Measurements from ENCODE around the gene CYP27B1. TPM values are rescaled to one million over a fixed set of nuclear protein-coding genes. Genes with fewer than 3 reads are reported as not detected.

The CYP27B1 gene
- total RNA-seq, 1 donor from 2014 or later, result 2.4 TPM

DNA sequence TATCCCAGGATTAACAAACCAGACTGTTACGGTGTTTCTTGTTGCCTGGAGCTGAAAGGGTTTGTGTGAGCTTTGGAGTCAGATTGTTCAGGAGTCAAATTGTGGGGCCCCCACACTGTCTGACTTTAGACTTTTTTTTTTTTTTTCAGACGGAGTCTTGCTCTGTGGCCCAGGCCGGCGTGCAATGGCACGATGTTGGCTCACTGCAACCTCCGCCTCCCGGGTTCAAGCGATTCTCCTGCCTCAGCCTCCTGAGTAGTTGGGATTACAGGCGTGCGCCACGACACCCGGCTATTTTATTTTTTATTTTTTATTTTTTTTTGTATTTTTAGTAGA, 16.6 kb upstream of the CYP27B1 start:
- ChIA-PET CTCF (interaction anchor here (0.6 to 2.7 kb wide), 9 partner anchors 10 to 303 kb away, joined by 3 to 16 read pairs (median 4); partner anchors contain the start of gene TSPAN31), POLR2A (interaction anchor here (1.0 to 2.4 kb wide), 4 partner anchors 13 to 113 kb away, joined by 3 to 11 read pairs (median 4); no protein-coding TSS in a partner anchor)
- H3K4me3 Mint-ChIP-seq, result peak overlapping the region; percentile 99
- DNase-seq (no peak), ATAC-seq (ENCODE audit: low read depth) (no peak)
- intact Hi-C loops (cut with micrococcal nuclease), result loop anchor here (2.0 kb wide), 2 partner anchors 19 to 61 kb away; no protein-coding TSS in a partner anchor
- peaks cover 38% of the 10 kb centered on the region for H3K36me3 Mint-ChIP-seq (ENCODE audit: low read depth)
- H3K9me3 Mint-ChIP-seq, result no peaks in the 10 kb centered on the region
- peaks cover 22% of the 10 kb centered on the region for H3K4me1 Mint-ChIP-seq
- no peaks in the 10 kb centered on the region for H3K27me3 Mint-ChIP-seq
- H3K27ac Mint-ChIP-seq, result no peak overlapping the region
- TF ChIP-seq, protein P1, sequence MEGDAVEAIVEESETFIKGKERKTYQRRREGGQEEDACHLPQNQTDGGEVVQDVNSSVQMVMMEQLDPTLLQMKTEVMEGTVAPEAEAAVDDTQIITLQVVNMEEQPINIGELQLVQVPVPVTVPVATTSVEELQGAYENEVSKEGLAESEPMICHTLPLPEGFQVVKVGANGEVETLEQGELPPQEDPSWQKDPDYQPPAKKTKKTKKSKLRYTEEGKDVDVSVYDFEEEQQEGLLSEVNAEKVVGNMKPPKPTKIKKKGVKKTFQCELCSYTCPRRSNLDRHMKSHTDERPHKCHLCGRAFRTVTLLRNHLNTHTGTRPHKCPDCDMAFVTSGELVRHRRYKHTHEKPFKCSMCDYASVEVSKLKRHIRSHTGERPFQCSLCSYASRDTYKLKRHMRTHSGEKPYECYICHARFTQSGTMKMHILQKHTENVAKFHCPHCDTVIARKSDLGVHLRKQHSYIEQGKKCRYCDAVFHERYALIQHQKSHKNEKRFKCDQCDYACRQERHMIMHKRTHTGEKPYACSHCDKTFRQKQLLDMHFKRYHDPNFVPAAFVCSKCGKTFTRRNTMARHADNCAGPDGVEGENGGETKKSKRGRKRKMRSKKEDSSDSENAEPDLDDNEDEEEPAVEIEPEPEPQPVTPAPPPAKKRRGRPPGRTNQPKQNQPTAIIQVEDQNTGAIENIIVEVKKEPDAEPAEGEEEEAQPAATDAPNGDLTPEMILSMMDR (IDR thresholded peaks at IDR 0.05), result no peak

DNA sequence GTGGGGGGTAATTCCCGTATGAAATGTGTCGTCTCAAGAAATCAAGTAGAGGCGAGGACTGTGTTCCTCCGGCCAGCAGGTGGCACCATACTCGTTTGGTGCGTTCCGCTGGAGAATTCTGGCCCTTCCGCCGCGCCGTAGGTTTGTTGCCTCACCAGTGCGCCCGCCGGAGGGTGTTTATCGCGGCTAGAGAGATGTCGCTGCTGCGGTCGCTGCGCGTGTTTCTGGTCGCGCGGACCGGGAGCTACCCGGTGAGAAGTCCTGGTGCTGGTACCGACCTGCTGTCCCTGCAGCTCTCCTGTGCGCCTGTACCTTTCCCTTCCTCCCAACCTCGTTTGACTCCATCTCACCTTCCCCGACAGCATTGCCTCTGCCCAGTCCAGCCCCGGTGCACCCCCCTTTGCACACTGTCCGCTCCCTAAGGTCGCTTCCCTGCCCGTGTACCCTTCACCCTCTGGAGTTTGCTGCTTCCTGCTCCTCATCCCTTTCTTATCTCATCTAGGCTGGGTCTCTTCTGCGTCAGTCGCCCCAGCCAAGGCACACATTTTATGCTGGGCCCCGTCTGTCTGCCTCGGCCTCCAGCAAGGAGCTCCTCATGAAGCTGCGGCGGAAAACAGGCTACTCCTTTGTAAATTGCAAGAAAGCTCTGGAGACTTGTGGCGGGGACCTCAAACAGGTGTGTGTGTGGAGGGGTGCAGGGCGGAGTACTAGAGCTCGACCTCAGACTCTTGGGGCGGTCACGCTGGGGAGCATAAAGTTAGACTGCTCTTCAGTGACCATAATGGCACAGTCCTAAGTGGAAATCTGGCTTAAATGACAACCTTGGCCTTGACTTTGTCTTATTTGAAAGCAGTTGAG, 16.0 kb upstream of the CYP27B1 start, which contains the start of gene TSFM:
TSS of gene TSFM (plus strand) at position 180 of the 858 bp plus-strand sequence. CDS start at position 195, 15 bp downstream.
- Mint-ChIP-seq H3K36me3 (ENCODE audit: low read depth) (peaks cover 34% of the 10 kb centered on the region), H3K27me3 (no peaks in the 10 kb centered on the region), H3K4me3 (peak within 1 kb of the TSS; percentile 99), H3K4me1 (peaks cover 22% of the 10 kb centered on the region), H3K9me3 (no peaks in the 10 kb centered on the region), H3K27ac (peak within 1 kb of the TSS; percentile 97)
- intact Hi-C loops (cut with micrococcal nuclease), result loop anchor here (1.0 to 2.0 kb wide), 6 partner anchors 11 to 122 kb away; partner anchors contain the start of genes CDK4, EEF1AKMT3 and METTL1
- CTCF ChIA-PET, result interaction anchor here (0.6 to 2.7 kb wide), 11 partner anchors 11 to 302 kb away, joined by 3 to 16 read pairs (median 4); partner anchors contain the start of gene TSPAN31
- TF ChIP-seq, protein P1 (IDR thresholded peaks at IDR 0.05), result no peak
- POLR2A ChIA-PET, result interaction anchor here (1.0 to 2.4 kb wide), 5 partner anchors 11 to 114 kb away, joined by 3 to 11 read pairs (median 5); partner anchors contain the start of genes EEF1AKMT3 and METTL1
- DNase-seq, result peak; percentile 93
- ATAC-seq (ENCODE audit: low read depth), result peak; percentile 97

DNA sequence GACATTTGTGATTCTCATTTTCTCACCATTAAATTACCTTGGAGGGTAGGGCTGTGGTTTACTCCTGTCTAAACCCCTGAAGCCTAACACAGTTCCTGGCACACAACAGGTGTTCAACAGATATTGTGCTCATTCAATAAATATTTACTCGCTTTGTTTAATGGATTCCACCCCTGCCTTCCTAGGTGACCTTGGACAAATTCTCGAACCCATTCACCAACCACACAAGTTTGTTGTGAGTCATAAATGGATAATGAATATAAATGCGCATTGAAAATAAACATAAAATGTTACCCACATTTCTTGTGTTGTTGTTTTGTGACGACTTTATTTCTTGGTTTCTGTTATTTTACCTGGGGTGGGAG, 15.3 kb upstream of the CYP27B1 start:
- H3K27me3 Mint-ChIP-seq, result no peaks in the 10 kb centered on the region
- H3K4me3 Mint-ChIP-seq, result peak overlapping the region; percentile 99
- H3K9me3 Mint-ChIP-seq, result no peaks in the 10 kb centered on the region
- ATAC-seq (ENCODE audit: low read depth), result no peak
- intact Hi-C loops (cut with micrococcal nuclease), result loop anchor here (1.0 to 2.0 kb wide), 6 partner anchors 10 to 123 kb away; partner anchors contain the start of genes CDK4, EEF1AKMT3 and METTL1
- peaks cover 28% of the 10 kb centered on the region for H3K36me3 Mint-ChIP-seq (ENCODE audit: low read depth)
- H3K4me1 Mint-ChIP-seq, result peaks cover 22% of the 10 kb centered on the region
- CTCF ChIA-PET, result interaction anchor here (1.0 to 2.7 kb wide), 3 partner anchors 21 to 26 kb away, joined by 5 to 16 read pairs (median 9); no protein-coding TSS in a partner anchor
- peak overlapping the region; percentile 97 for H3K27ac Mint-ChIP-seq
- POLR2A ChIA-PET, result interaction anchor here (1.2 to 2.4 kb wide), 3 partner anchors 10 to 114 kb away, joined by 5 to 11 read pairs (median 11); partner anchors contain the start of genes EEF1AKMT3 and METTL1
- TF ChIP-seq, protein P1 (IDR thresholded peaks at IDR 0.05), result no peak
- no peak for DNase-seq

DNA sequence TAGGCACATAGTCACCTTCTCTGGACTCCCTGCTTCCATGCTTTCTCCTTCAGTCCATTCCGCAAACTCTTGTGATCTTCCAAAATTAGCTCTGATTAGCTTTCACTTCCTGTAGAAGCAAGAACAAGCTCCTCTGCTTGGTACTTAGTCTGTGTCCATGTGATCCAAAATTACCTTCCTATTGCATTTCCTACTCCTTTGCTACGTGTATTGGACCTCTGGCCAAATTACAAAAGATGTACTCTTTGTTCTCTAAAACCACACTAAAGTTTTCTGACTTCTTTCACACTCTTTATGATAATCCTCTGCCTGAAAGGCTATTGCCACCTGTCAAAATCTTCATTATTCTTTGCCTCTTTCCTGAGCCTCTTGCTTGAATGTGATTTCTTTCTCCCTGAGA, 14.9 kb upstream of the CYP27B1 start:
- Mint-ChIP-seq H3K27me3 (no peaks in the 10 kb centered on the region), H3K27ac (no peak overlapping the region), H3K9me3 (no peaks in the 10 kb centered on the region), H3K4me3 (no peak overlapping the region), H3K36me3 (ENCODE audit: low read depth) (peaks cover 24% of the 10 kb centered on the region), H3K4me1 (peaks cover 22% of the 10 kb centered on the region)
- DNase-seq (no peak), ATAC-seq (ENCODE audit: low read depth) (no peak)
- CTCF ChIA-PET, result interaction anchor here (0.9 to 1.3 kb wide), 3 partner anchors 20 to 124 kb away, joined by 3 to 9 read pairs (median 5); no protein-coding TSS in a partner anchor
- intact Hi-C loops (cut with micrococcal nuclease), result loop anchor here (1.0 to 2.0 kb wide), 6 partner anchors 10 to 124 kb away; partner anchors contain the start of genes CDK4, EEF1AKMT3 and METTL1
- TF ChIP-seq, protein P1 (IDR thresholded peaks at IDR 0.05), result no peak
- POLR2A ChIA-PET, result interaction anchor here (2.3 kb wide), 1 partner anchor 10 kb away, joined by 11 read pairs; the partner anchor contains the start of genes EEF1AKMT3 and METTL1
